IMR-90 (cell line): ENCODE results near the gene CALHM3. TPM values are rescaled to one million over a fixed set of nuclear protein-coding genes. Genes with fewer than 3 reads are reported as not detected.

ENCODE experiments used
- ATAC-seq: fragments of 200-7000 bp; cut with Tn5 transposase; 2 replicates; pipeline ENCODE4 v1.9.1; 2020; ENCODE audit warnings: low read depth, mild to moderate bottlenecking, moderate library complexity
- BruUV-seq: library from RNA; stranded (reverse); fragments of 400-500 nt; replicated peaks from 2 replicates; lab custom pipeline; 2021; lab: Mats Ljungman, UMichigan
- CTCF ChIA-PET: fragments of 300-600 bp; formaldehyde crosslinking; extraction: SDS; loops from one replicate; lab custom pipeline; 2021; ENCODE audit warnings: antibody characterized with exemption; lab: Yijun Ruan, JAX
- POLR2A ChIA-PET: fragments of 300-600 bp; sonication (Branson Sonifier 250); formaldehyde crosslinking; loops from one replicate; lab custom pipeline; 2022; ENCODE audit warnings: antibody characterized with exemption; ENCODE audit not compliant: unreplicated experiment; lab: Charles Lee
- DNase-seq: peaks from one replicate; pipeline ENCODE4 v3.0.0; 2013
- H2AFZ ChIP-seq: replicated peaks from 2 replicates; pipeline ENCODE3; 2013; ENCODE audit warnings: low read length, mild to moderate bottlenecking; ENCODE audit not compliant: poor library complexity
- H2AK5ac ChIP-seq: 2 replicates; pipeline ENCODE4 v1.6.1; 2013; ENCODE audit warnings: low read depth, low read length, inconsistent platforms
- H2AK9ac ChIP-seq: replicated peaks from 2 replicates; pipeline ENCODE3; 2013; ENCODE audit warnings: mild to moderate bottlenecking, low read depth, low read length, moderate library complexity; ENCODE audit not compliant: poor library complexity
- H2BK120ac ChIP-seq: 2 replicates; pipeline ENCODE4 v1.6.1; 2013; ENCODE audit warnings: low read depth, low read length, inconsistent platforms
- H2BK15ac ChIP-seq: 3 replicates; pipeline ENCODE4 v1.6.1; 2013; ENCODE audit warnings: low read depth, low read length, inconsistent platforms
- H2BK20ac ChIP-seq: 2 replicates; pipeline ENCODE4 v1.6.1; 2013; ENCODE audit warnings: low read depth, mild to moderate bottlenecking, inconsistent platforms, low read length, moderate library complexity
- H2BK5ac ChIP-seq: 2 replicates; pipeline ENCODE4 v1.6.1; 2013; ENCODE audit warnings: mild to moderate bottlenecking, low read depth, low read length, inconsistent platforms; ENCODE audit not compliant: poor library complexity, severe bottlenecking
- H3K14ac ChIP-seq: replicated peaks from 2 replicates; pipeline ENCODE4 v1.6.1; 2013; ENCODE audit warnings: low read depth, low read length, inconsistent platforms
- H3K18ac ChIP-seq: 2 replicates; pipeline ENCODE4 v1.6.1; 2013; ENCODE audit warnings: low read depth, low read length, control low read depth
- H3K23ac ChIP-seq: 2 replicates; pipeline ENCODE4 v1.6.1; 2013; ENCODE audit warnings: low read depth, low read length, inconsistent platforms
- H3K27ac ChIP-seq: 2 replicates; pipeline ENCODE4 v1.5.1; 2013; ENCODE audit warnings: mild to moderate bottlenecking, control low read depth, low read length; ENCODE audit not compliant: insufficient read depth
- H3K27me3 ChIP-seq: 2 replicates; pipeline ENCODE4 v1.6.1; 2013; ENCODE audit warnings: low read length; ENCODE audit not compliant: control insufficient read depth, insufficient read depth
- H3K36me3 ChIP-seq: 2 replicates; pipeline ENCODE4 v1.6.1; 2013; ENCODE audit warnings: low read length, mixed read lengths; ENCODE audit not compliant: control insufficient read depth, insufficient read depth
- H3K4ac ChIP-seq: 2 replicates; pipeline ENCODE4 v1.6.1; 2013; ENCODE audit warnings: low read depth, low read length, inconsistent platforms
- H3K4me1 ChIP-seq: 2 replicates; pipeline ENCODE4 v1.6.1; 2013; ENCODE audit warnings: low read length, mixed read lengths; ENCODE audit not compliant: control insufficient read depth, insufficient read depth
- H3K4me2 ChIP-seq: 2 replicates; pipeline ENCODE4 v1.6.1; 2013; ENCODE audit warnings: low read depth, mild to moderate bottlenecking, control low read depth, low read length, moderate library complexity
- H3K4me3 ChIP-seq: 2 replicates; pipeline ENCODE4 v1.5.1; 2013; ENCODE audit warnings: low read depth, mild to moderate bottlenecking, control low read depth, low read length, moderate library complexity; ENCODE audit not compliant: insufficient read depth
- H3K56ac ChIP-seq: 2 replicates; pipeline ENCODE4 v1.6.1; 2013; ENCODE audit warnings: low read length, inconsistent platforms; ENCODE audit not compliant: insufficient read depth; ENCODE audit errors: extremely low read depth
- H3K79me1 ChIP-seq, 2 experiments: 2 replicates each; pipeline ENCODE4 v1.6.1; 2013; ENCODE audit warnings: low read length in 2 of 2, inconsistent platforms in 1 of 2, low read depth in 1 of 2
- H3K9ac ChIP-seq: 2 replicates; pipeline ENCODE4 v1.6.1; 2013; ENCODE audit warnings: low read depth, low read length, control low read depth
- H3K9me1 ChIP-seq: 2 replicates; pipeline ENCODE4 v1.6.1; 2013; ENCODE audit warnings: low read length, inconsistent platforms; ENCODE audit not compliant: insufficient read depth
- H3K9me3 ChIP-seq: 2 replicates; pipeline ENCODE4 v1.6.1; 2013; ENCODE audit warnings: low read length; ENCODE audit not compliant: control insufficient read depth, insufficient read depth
- H4K20me1 ChIP-seq: 2 replicates; pipeline ENCODE4 v1.6.1; 2013; ENCODE audit warnings: low read length, inconsistent platforms; ENCODE audit not compliant: insufficient read depth
- H4K5ac ChIP-seq: 2 replicates; pipeline ENCODE4 v1.6.1; 2013; ENCODE audit warnings: mild to moderate bottlenecking, low read depth, low read length, control low read depth
- H4K8ac ChIP-seq, 2 experiments: 2 replicates each; pipeline ENCODE4 v1.6.1; 2013; ENCODE audit warnings: low read depth in 2 of 2, low read length in 2 of 2, control low read depth in 1 of 2, inconsistent platforms in 1 of 2
- H4K91ac ChIP-seq: 2 replicates; pipeline ENCODE4 v1.6.1; 2013; ENCODE audit warnings: low read depth, low read length, inconsistent platforms; ENCODE audit not compliant: insufficient read depth
- BHLHE40 ChIP-seq: fragments of 150-350 bp; IDR thresholded peaks from 2 replicates; pipeline ENCODE4 v1.6.1; 2016; ENCODE audit warnings: mild to moderate bottlenecking, low read depth, low read length
- CEBPB ChIP-seq: IDR thresholded peaks from 2 replicates; pipeline ENCODE4 v1.6.1; 2012; ENCODE audit warnings: low read depth, low read length, improper control_type of control experiment
- CHD1 ChIP-seq: IDR thresholded peaks from 2 replicates; pipeline ENCODE4 v1.6.1; 2012; ENCODE audit warnings: low read depth, low read length, improper control_type of control experiment
- CTCF ChIP-seq: conservative IDR thresholded peaks from 2 replicates; pipeline ENCODE4 v1.5.1; 2012; ENCODE audit warnings: mild to moderate bottlenecking, low read depth, low read length, improper control_type of control experiment
- ELK1 ChIP-seq: fragments of 150-350 bp; IDR thresholded peaks from 2 replicates; pipeline ENCODE4 v1.6.1; 2016; ENCODE audit warnings: low read depth, mild to moderate bottlenecking, low read length, moderate library complexity, borderline replicate concordance
- FOS ChIP-seq: fragments of 150-350 bp; IDR thresholded peaks from 2 replicates; pipeline ENCODE4 v1.6.1; 2016; ENCODE audit warnings: low read depth, low read length
- MAFK ChIP-seq: IDR thresholded peaks from 2 replicates; pipeline ENCODE4 v1.6.1; 2012; ENCODE audit warnings: low read depth, low read length, improper control_type of control experiment
- MAZ ChIP-seq: IDR thresholded peaks from 2 replicates; pipeline ENCODE4 v1.6.1; 2012; ENCODE audit warnings: low read depth, mild to moderate bottlenecking, low read length, improper control_type of control experiment, moderate library complexity, borderline replicate concordance
- MXI1 ChIP-seq: IDR thresholded peaks from 2 replicates; pipeline ENCODE4 v1.6.1; 2012; ENCODE audit warnings: low read depth, mild to moderate bottlenecking, low read length, moderate library complexity, borderline replicate concordance
- NFE2L2 ChIP-seq: fragments of 150-350 bp; IDR thresholded peaks from 2 replicates; pipeline ENCODE4 v1.6.1; 2016; ENCODE audit warnings: low read depth, mild to moderate bottlenecking, low read length
- POLR2A ChIP-seq: IDR thresholded peaks from 2 replicates; pipeline ENCODE4 v1.6.1; 2012; ENCODE audit warnings: mild to moderate bottlenecking, low read depth, low read length
- RAD21 ChIP-seq: IDR thresholded peaks from 2 replicates; pipeline ENCODE4 v1.6.1; 2012; ENCODE audit warnings: low read length, improper control_type of control experiment
- RCOR1 ChIP-seq: IDR thresholded peaks from 2 replicates; pipeline ENCODE4 v1.6.1; 2012; ENCODE audit warnings: mild to moderate bottlenecking, low read length, improper control_type of control experiment; ENCODE audit not compliant: insufficient replicate concordance
- RFX5 ChIP-seq: IDR thresholded peaks from 2 replicates; pipeline ENCODE4 v1.8.0; 2012; ENCODE audit warnings: low read depth, mild to moderate bottlenecking, low read length, moderate library complexity
- SMC3 ChIP-seq: fragments of 150-350 bp; IDR thresholded peaks from 2 replicates; pipeline ENCODE4 v1.6.1; 2016; ENCODE audit warnings: low read depth, mild to moderate bottlenecking, antibody characterized with exemption, low read length, moderate library complexity
- USF2 ChIP-seq: fragments of 150-350 bp; IDR thresholded peaks from 2 replicates; pipeline ENCODE4 v1.6.1; 2017; ENCODE audit warnings: mild to moderate bottlenecking, antibody characterized with exemption, low read length, low read depth
- WGBS, 2 experiments: methylation state at CpG; one replicate each; pipeline versions ENCODE4 v1.1.5 to v1.1.7; 2013; ENCODE audit warnings: missing lambda C conversion rate in 2 of 2; ENCODE audit not compliant: insufficient read length in 1 of 2; ENCODE audit errors: extremely low coverage in 2 of 2; 5-methylcytosine and 5-hydroxymethylcytosine counted together
- dilution Hi-C: fragments of 300-500 bp; cut with HindIII; formaldehyde crosslinking; loops from one replicate; pipeline ENCODE4 v1.14.3; 2018; ENCODE audit warnings: low sequenced_read_pairs; ENCODE audit not compliant: unreplicated experiment
- in situ Hi-C: fragments of 300-500 bp; cut with MboI; formaldehyde crosslinking; loops from 3 replicates; pipeline ENCODE4 v1.14.3; 2019; ENCODE audit warnings: low sequenced_read_pairs, inconsistent platforms, mixed read lengths
- intact Hi-C: fragments of 100-400 bp; cut with micrococcal nuclease; formaldehyde crosslinking; loops from 2 replicates; pipeline ENCODE4 v1.10.0; 2022
- polyA plus RNA-seq, 3 experiments: library from polyadenylated mRNA; depleted of rRNA; stranded (reverse); fragments of >200 nt; gene quantifications; 2 replicates each; pipeline ENCODE4 v1.2.3, GENCODE V29; 2012; ENCODE audit warnings: low replicate concordance in 1 of 3
- total RNA-seq: library from RNA; depleted of rRNA; stranded (reverse); fragments of >200 nt; gene quantifications from 2 replicates; pipeline ENCODE4 v1.2.3, GENCODE V29; 2012

CALHM3 gene
- total and polyA plus RNA-seq, 2 of the 4 experiments (the other 2 are of a cell fraction) = not detected

GRCh38 chr10:103443475-103444185, 35.4 kb downstream of the CALHM3 start:
- H3K4me1 ChIP-seq = no peaks in the 10 kb centered on the region; the same call in 1 of the 2 replicates
- TF ChIP-seq ELK1 = no peak
- TF ChIP-seq SMC3 = no peak
- no peak for TF ChIP-seq RAD21
- TF ChIP-seq RFX5 = no peak
- TF ChIP-seq MAFK = no peak
- no peak for TF ChIP-seq CTCF
- TF ChIP-seq USF2 = no peak
- no peak for TF ChIP-seq BHLHE40
- TF ChIP-seq CEBPB = no peak
- TF ChIP-seq NFE2L2 = no peak
- TF ChIP-seq RCOR1 = no peak
- no peak for TF ChIP-seq CHD1
- TF ChIP-seq MAZ = no peak
- TF ChIP-seq MXI1 = no peak
- no peak for TF ChIP-seq FOS
- no peak for TF ChIP-seq POLR2A
- peaks cover 2% of the 10 kb centered on the region; the same call in 1 of the 2 replicates for H3K9me1 ChIP-seq
- in situ Hi-C loops = no loop called here
- DNase-seq (no peak), ATAC-seq (no peak)
- CTCF ChIA-PET = no interaction called here
- H4K5ac ChIP-seq = no peak overlapping the region
- H3K9me3 ChIP-seq = no peaks in the 10 kb centered on the region
- H3K36me3 ChIP-seq = peaks cover 74% of the 10 kb centered on the region
- POLR2A ChIA-PET = no interaction called here
- H2BK5ac ChIP-seq = no peak overlapping the region
- H4K8ac ChIP-seq = no peak overlapping the region
- BruUV-seq = no TSS peak
- H3K4me2 ChIP-seq = no peak overlapping the region
- H4K20me1 ChIP-seq = peaks cover 5% of the 10 kb centered on the region; the same call in 1 of the 2 replicates
- dilution Hi-C loops = no loop called here
- no peak overlapping the region for H3K4me3 ChIP-seq
- no peak overlapping the region for H3K14ac ChIP-seq
- no peaks in the 10 kb centered on the region for H3K27me3 ChIP-seq
- H3K18ac ChIP-seq = no peak overlapping the region
- peaks cover 0 to 12% of the 10 kb centered on the region in 2 experiments; a peak in 2 of 4 replicates for H3K79me1 ChIP-seq
- H4K91ac ChIP-seq = no peak overlapping the region
- no peak overlapping the region for H2AK9ac ChIP-seq
- no peak overlapping the region for H2AFZ ChIP-seq
- H3K9ac ChIP-seq = no peak overlapping the region
- intact Hi-C loops = no loop called here
- H2BK120ac ChIP-seq = no peak overlapping the region
- H2BK15ac ChIP-seq = no peak overlapping the region
- 97% methylated on average over 12 of the region's 23 CpGs; no CpG with 5 or more reads in 1 of the 2 experiments for WGBS, 2 experiments
- no peak overlapping the region for H2BK20ac ChIP-seq
- no peak overlapping the region for H3K56ac ChIP-seq
- H2AK5ac ChIP-seq = no peak overlapping the region
- H3K27ac ChIP-seq = no peak overlapping the region
- no peak overlapping the region for H3K23ac ChIP-seq
- H3K4ac ChIP-seq = no peak overlapping the region
